Midbrain (tissue), 1 donor: ENCODE data around the gene PTN.

Experiments used
- DNase-seq: peaks from one replicate; lab custom pipeline; 2025; lab: John Stamatoyannopoulos, UW

Gene PTN

DNA sequence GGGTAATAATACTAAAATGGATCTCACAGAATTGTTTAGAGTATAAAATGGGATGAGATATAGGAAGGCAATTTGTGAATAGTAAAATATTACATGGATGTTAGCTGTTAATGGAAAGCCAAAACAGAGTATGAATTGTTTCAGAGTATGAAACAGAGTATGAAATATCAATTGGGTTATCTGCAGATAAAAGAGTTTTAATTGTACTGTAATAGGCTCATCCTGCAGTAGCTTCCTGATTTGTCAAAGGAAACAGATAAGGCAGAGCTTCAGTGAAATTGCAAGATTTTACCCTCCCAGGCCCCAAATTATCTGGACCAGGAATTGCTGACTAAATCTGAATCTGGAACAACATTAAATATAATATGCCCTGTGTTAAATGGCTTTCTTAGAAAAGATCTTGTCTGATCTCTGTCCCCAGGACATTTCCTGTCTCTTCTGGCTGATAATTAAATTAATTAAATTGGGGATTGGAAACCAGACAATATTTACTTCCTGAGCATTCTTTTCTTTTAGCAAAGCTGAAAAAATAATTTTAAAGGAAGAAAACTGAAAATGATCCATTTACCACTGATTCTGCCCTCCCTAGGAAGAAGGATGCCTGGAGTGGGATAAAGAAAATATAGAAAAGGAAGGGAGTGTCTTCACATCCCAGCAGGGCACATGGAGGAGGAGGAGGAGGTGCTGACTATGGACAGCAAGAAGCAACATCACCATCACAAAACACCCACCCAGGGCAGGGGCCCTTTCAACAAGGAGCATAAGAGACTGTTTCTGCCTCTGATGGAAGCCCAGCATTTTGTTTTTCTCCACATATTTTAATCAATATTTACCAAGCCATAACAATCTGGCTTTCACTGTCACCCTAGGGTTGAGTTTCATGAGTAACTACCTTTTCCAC, 18.5 kb downstream of the PTN start:
- DNase-seq: no peak

GRCh38 chr7:137316648-137317353, 26.7 kb downstream of the PTN start:
- DNase-seq: peak; percentile 19

DNA sequence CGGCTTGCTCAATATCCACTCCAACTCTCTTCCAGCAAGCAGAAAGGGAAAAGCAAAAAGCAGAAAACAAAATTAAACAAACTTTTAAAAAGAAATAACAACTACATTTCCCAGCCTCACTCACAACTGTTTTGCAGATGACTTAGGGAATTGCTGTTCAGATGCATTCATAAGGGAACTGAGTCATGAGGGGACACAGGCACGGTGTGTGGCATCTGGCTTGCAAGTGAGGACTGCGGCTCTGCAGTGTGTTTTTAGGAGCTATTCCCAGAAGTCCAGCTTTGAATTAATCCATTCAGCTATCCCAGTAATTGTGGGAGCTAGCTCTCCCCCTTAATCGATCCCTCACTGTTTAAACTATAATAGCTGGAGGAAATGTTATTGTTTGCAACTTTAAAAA, 30.3 kb downstream of the PTN start:
- DNase-seq: peak; percentile 33

DNA sequence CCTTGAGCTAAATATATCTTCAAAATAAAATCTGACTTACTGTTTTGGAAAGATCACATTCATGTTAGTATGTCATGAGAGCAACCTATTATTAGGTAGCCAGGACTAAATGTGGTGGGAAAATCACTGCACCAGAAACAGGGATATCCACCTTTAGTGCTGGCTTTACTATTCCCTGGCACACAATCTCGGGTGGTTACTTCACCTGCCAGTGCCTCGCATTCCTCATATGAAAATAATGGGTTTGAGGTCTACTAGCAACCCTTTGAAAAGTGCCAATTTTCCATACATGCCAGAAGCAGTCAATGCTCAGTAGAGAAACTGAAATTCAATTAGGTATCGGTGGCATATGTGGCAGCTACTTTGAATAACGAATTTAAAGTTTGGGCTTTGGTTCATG, 36.8 kb downstream of the PTN start:
- DNase-seq: no peak

DNA sequence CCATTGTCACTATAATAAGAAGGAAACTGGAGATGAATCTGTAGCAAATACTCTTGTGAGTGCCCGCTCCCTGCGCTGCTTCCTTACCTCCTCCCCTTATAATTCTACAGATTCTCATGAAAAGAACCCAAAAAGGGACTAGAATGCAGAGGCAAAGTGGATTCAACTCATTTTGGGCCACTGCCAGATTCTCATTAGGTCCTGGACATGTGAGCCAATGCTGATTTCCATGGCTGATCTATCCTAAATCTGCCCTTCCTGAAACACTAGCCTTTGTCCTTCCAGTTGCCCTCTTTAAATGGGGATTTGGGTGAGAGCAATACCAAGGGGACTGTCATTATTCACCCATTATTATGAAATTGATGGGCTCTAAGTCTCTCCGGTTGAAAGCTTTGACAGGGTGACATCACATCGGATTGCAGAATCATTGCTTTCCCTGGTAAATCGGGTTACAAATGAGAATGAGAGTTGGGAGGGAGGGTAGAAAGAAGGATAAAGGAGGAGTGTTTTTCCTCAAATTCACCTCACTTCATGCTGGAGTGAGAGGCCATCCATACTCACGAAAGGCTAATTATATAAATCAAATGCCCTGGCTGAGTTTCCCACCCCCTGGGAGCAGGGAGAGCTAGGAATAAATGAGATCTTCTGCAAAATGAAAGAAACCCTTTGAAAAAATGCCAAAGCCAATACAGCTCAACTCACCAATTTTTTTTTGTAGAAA, 37.5 kb downstream of the PTN start:
- peak; percentile 46 for DNase-seq

DNA sequence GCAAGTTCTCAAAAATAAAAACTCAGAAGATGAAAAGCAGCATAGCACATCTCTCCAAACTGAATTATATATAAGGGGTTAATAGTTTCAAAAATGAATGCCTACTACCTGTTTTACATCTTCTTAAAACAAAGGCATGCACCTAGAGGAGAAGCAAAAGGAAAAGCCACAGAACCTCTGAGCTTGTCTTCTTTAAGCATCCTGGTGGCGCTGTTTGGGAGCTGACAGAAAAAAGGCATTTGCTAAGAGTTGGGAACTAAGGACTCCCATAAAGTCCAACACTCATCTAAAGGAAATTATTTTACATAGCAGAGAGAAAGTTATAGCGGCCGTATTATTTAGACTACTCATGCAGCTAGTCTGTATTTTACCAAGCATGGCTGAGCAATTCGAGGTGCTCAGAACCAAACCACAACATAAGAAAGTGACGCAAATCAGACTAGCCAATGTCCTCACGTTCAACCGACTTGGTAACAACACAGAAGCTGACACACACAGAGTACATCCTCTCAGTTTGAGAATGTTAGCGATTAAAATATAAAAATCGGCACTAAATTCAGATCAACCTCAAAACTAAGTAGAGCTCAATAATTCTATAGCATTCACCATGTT, 38.8 kb downstream of the PTN start:
- peak; percentile 58 for DNase-seq

GRCh38 chr7:137304165-137304564, 39.4 kb downstream of the PTN start:
- no peak for DNase-seq

DNA sequence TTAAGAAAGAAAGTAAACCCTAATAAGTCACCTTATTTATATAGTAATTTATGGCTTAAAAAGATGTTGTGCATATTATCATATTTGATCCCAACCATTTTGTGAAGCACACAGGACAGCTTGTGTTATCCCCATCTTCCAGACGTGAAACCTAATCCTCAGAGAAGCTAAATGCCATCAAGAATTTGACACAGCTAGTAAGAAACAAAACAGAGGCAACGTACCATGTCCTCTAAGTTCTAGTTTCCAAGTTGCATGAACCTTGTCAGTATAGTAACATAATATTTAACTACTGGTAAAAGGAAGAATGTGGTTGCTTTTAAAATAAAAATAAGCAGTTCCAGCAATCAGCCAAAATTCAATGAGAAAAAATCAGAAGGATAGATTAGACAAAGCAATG, 41.5 kb downstream of the PTN start:
- DNase-seq: peak; percentile 12

DNA sequence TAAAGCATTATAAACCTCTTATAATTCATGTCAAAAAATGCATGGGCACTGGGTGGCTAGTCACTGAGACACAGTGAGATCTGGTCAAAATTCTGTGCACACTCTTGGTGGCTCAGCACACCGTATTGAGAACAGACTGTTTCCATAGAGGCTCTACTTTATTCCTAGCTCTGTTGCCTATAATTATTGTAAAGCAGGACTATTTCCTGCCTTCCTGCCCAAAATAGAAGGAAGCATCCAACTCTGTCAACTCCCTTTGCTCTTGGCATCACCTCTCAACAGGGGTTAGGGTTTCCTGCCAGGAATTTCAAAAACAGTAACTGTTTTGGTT, 45.1 kb downstream of the PTN start:
- peak; percentile 23 for DNase-seq

DNA sequence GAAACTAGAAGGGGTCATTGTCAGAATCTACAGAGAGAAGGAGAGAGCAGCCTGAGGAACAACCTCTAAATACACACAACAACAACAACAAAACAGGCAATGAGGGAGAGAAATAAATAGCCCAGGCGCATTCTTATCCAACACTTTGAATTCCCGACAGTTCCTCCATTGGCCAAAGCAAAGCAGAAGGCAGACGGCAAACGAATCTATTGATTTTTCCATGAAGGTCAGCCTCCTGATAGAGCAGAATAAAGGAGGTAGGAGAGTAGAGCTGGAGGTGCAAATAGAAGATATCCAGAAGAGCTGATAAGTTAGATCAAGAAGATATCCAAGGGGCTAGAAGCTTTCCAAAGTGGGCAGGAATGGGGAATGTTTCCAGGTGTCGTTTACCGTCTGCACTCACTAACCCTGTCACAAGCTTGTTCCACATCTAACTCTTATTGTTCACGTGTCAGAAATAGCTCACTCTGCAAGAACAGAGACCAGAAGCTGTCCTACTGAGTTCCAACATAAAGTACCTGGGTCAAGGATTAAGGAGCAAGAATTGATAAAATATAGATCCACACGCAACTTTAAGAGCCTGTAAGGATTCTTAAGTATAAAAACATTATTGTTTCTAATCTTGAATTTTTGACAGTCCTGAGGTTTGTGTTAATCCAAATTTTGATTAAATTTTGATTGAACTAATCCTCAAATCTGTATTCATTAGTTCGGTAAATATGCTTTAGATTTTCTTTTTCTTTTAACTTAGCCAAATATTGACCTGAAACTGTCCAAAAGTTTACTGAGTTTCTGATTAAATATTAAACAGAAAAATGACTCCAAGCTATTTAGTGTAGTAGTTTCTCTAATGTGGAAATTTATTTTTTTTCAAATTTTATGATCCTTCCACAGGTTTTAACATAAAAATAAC, 45.7 kb downstream of the PTN start:
- DNase-seq: no peak

DNA sequence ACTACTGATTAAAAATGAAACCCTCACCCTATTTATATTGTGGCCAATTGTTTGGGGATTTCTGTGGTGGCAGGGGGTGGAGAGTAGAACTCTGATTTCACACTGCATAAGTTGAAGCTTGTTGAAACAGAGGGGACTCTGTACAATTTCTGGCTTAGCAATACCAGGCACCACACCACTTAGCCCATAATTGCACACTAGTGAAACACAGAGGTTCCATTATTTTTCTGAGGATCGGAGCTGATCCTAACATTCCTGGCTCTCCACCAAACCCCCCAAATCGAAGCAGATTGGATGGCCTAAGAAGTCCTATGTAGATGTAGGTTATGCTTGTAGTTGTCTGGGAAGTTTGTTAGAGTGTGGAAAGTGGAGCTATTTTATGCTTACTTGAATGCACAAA, 47.0 kb downstream of the PTN start:
- peak; percentile 55 for DNase-seq

GRCh38 chr7:137295739-137296324, 47.7 kb downstream of the PTN start:
- DNase-seq: no peak

GRCh38 chr7:137289101-137289500, 54.4 kb downstream of the PTN start:
- DNase-seq: no peak

DNA sequence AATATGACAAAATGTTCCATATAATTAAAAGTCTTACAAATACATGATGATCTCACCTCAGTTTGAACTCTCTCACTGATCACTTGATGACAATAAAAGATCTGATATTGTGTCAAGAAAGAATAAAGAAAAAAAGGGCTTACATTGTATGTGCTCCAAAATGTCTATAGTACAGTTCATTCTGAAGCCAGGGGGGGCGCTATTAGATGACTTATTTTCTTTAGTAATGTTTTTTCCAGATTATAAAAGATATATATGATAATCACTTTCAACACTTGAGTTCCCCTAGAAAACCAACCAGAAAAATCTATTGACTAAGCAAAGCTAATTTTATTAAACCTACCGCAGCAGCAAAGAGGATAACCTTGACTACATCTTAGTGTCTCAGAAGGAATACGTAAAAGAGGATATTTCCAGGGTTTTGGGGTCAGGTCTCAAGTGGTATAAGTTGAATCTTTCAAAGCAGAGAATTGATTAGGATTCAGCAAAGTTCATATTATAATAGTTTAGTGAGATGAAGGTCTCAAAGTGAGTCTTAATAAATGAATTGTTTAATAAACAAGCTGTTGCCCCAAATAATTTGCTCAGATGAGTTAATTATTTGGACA, 55.8 kb downstream of the PTN start:
- peak; percentile 22 for DNase-seq

DNA sequence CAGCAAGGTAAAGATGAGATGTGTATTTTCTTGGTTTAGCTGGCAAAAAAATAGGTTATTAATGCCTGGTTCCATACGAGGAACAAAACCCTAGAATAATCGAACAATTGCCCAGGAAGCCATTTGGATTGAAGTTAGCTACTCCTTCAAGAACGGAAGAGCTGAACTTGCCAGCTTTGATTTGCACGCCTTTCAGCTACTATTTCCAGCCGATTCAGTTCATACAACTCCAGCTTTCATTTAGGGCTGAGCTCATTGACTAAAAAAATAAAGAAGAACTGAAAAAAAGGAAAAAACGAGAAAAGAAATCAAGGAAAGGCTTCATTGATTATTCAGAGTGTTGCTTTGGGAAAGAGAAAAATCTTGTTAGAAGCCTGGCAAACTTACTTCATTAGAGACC, 60.4 kb downstream of the PTN start:
- peak; percentile 32 for DNase-seq

- DNase-seq: no peak
Measured at GRCh38 chr7:137282043-137282442, 61.5 kb downstream of the PTN start.

DNA sequence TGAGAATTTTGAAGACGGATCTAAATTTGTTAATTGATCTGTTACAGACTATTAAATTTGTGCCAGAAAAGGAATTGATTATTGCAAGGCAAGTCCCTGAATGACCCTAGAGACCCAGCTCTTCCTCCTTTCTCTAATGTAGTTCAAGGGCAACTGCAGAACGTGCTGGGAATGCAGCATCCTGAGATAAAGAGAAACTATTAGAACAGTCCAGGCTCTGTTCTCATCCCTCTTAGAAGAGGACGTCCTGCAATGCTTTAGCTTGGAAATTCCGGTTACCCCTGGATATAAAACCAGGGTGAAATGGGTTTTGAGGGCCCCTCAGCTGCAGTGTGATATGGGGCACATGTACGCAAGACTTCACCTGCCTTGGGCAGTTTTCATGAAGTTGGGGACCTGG, 67.3 kb downstream of the PTN start:
- peak; percentile 32 for DNase-seq

- DNase-seq: no peak
Measured at GRCh38 chr7:137272249-137272648, 71.3 kb downstream of the PTN start.

GRCh38 chr7:137269240-137269639, 74.3 kb downstream of the PTN start:
- no peak for DNase-seq
